GM12873 (cell line): Measurements from ENCODE around the gene LARP4B.

ENCODE experiments used
- CTCF ChIP-seq: IDR thresholded peaks from 2 replicates; pipeline ENCODE4 v1.5.1; 2012; ENCODE audit warnings: low read depth, mild to moderate bottlenecking, moderate library complexity, low read length, control low read depth; ENCODE audit not compliant: insufficient read depth; ENCODE audit errors: missing control alignments

Gene LARP4B

GRCh38 chr10:947051-947450, 15.5 kb upstream of the LARP4B start:
- TF ChIP-seq CTCF, result no peak

- no peak for TF ChIP-seq CTCF
Measured at GRCh38 chr10:945778-946177, 14.3 kb upstream of the LARP4B start.

GRCh38 chr10:944034-944831, 12.7 kb upstream of the LARP4B start:
- TF ChIP-seq CTCF, result no peak

GRCh38 chr10:943334-944033, 12.0 kb upstream of the LARP4B start:
- no peak for TF ChIP-seq CTCF

DNA sequence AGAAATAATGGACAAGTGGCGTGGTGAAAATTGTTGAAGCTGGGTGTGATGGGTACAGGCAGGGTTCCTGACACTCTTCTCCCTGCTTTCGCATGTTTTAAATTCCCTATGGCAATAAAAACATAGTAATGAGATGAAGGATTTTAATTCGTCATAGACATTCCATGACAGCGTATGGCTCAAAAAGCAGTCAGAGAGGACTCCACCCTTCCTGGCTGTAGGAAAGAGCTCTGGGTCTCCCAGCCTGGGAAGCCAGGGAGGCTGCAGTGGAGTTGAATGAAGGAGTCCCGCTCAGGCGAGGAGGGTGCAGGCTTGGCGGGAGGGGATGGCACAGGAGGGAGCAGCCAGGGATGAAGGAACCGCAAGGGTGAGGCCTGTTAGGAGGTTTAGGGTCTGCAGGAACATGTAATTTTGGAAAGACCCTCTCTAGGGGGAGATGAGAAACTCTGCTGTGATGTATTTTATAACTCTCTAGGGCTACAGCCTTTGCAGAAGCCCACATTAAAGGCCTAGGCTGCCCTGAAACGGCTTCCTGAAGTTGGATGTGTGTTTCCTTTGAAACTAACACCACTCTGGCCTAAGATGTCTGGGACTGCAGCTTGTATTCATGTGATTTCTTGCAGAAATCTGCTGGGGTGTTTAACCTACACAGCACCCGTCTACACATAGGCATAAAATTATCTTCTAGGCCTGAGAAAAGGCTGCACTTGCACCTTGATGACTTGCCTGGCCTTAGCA, 7.6 kb upstream of the LARP4B start:
- TF ChIP-seq CTCF, result no peak

DNA sequence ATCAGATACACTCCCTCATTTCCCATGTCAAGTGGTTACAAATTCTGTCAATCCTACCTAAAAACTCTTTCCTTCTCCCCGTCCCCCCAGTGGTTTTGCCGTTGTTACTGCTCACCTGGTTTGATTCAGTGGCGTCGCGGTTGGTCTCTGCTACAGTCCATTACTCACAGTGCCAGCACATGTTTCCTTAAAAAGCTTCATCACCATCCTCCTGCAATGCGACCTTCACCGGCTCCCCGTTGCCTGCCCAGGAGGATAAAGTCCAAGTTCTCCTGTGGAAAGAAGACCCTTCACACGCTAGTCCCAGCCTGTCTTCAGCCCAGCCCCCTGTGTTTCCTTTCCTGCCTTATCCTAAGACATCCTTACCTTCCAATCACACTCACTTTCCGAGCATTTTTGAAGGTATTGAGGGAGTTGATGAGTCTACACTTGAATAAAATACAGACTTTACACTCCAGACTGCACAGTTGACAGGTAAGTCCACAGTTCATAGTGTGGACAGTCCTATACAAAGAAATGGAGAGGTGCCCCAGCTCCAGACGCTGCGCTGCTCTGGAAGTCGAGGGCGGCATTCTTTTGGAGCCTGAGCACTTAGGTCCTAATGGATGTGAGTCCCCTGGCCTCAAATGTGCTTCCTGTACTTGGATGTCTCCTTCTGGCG, 3.4 kb upstream of the LARP4B start:
- TF ChIP-seq CTCF, result no peak
